K562 (cell line): Measurements from ENCODE around the gene CBFA2T2. TPM values are rescaled to one million over a fixed set of nuclear protein-coding genes. Genes with fewer than 3 reads are reported as not detected.

Source experiments
- ATAC-seq: fragments of 200-7000 bp; cut with Tn5 transposase; 3 replicates; pipeline ENCODE4 v1.9.1; 2020; ENCODE audit warnings: moderate library complexity
- BruUV-seq: library from RNA; stranded (reverse); fragments of 400-500 nt; replicated peaks from 2 replicates; lab custom pipeline; 2021; lab: Mats Ljungman, UMichigan
- CTCF ChIA-PET: fragments of 300-600 bp; formaldehyde crosslinking; extraction: SDS; loops from one replicate; lab custom pipeline; 2021; ENCODE audit warnings: low intra/inter-chr PET ratio; lab: Yijun Ruan, JAX
- POLR2A ChIA-PET: fragments of 300-600, 350-650 bp; sonication (Branson Sonifier 250); formaldehyde crosslinking; extraction: SDS; loops from one replicate; lab custom pipeline; 2021; ENCODE audit warnings: antibody characterized with exemption, inconsistent platforms; lab: Yijun Ruan, JAX
- DNase-seq, 4 experiments: peaks; one replicate each; pipeline versions ENCODE4 v3.0.0 to v3.0.0-alpha.2; 2011 to 2018; ENCODE audit warnings: low spot score in 3 of 4, mixed read lengths in 3 of 4; ENCODE audit errors: extremely low read depth in 1 of 4
- FAIRE-seq: peaks from 2 replicates; lab custom pipeline; 2011; peaks lifted over from hg19 to GRCh38; lab: Jason Lieb, UNC
- H2AFZ ChIP-seq: 2 replicates; pipeline ENCODE4 v1.6.0; 2011; ENCODE audit warnings: low read depth, low read length, control low read depth, inconsistent platforms
- H3K27ac ChIP-seq: fragments of 200-600 bp; 3 replicates; pipeline ENCODE4 v1.8.0; 2011; ENCODE audit warnings: low read depth, mild to moderate bottlenecking, control low read depth, inconsistent platforms, low read length, moderate library complexity, mixed read lengths; ENCODE audit errors: extremely low read depth
- H3K27me3 ChIP-seq, 2 experiments: fragments of 300-600 bp in 1 of 2; 2 replicates in 1 of 2; 3 replicates in 1 of 2; pipeline versions ENCODE4 v1.6.0 to v1.8.0; 2011; ENCODE audit warnings: inconsistent platforms in 2 of 2, low read length in 2 of 2, mild to moderate bottlenecking in 1 of 2, mixed read lengths in 1 of 2, moderate library complexity in 1 of 2; ENCODE audit not compliant: control insufficient read depth in 2 of 2, insufficient read depth in 2 of 2
- H3K36me3 ChIP-seq: fragments of 300-600 bp; 3 replicates; pipeline ENCODE4 v1.8.0; 2011; ENCODE audit warnings: mild to moderate bottlenecking, low read length, inconsistent platforms; ENCODE audit not compliant: control insufficient read depth, insufficient read depth
- H3K4me1 ChIP-seq, 2 experiments: fragments of 200-600 bp in 1 of 2; replicated peaks in 1 of 2; 2 replicates in 1 of 2; 3 replicates in 1 of 2; pipeline versions ENCODE4 v1.5.1 to v1.8.0; 2011; ENCODE audit warnings: inconsistent platforms in 2 of 2, low read length in 2 of 2, mild to moderate bottlenecking in 1 of 2, mixed read lengths in 1 of 2, moderate library complexity in 1 of 2; ENCODE audit not compliant: control insufficient read depth in 2 of 2, insufficient read depth in 2 of 2
- H3K4me2 ChIP-seq: 2 replicates; pipeline ENCODE4 v1.6.1; 2011; ENCODE audit warnings: low read length, control low read depth, inconsistent platforms, mixed read lengths; ENCODE audit not compliant: insufficient read depth
- H3K4me3 ChIP-seq: fragments of 200-600 bp; sonication (generic), shearing (Covaris generic); 2 replicates; pipeline ENCODE4 v1.5.1; 2016; ENCODE audit warnings: control low read depth, inconsistent platforms
- H3K79me2 ChIP-seq: fragments of 200-600 bp; 3 replicates; pipeline ENCODE4 v1.8.0; 2011; ENCODE audit warnings: low read length, inconsistent platforms; ENCODE audit not compliant: control insufficient read depth, insufficient read depth
- H3K9ac ChIP-seq, 2 experiments: 2 replicates each; pipeline versions ENCODE4 v1.6.0 to v1.6.1; 2011; ENCODE audit warnings: low read depth in 2 of 2, low read length in 2 of 2, control low read depth in 1 of 2, inconsistent platforms in 1 of 2, mild to moderate bottlenecking in 1 of 2, mixed read lengths in 1 of 2; ENCODE audit not compliant: insufficient read depth in 1 of 2
- H3K9me1 ChIP-seq: one replicate; pipeline ENCODE4 v1.6.0; 2011; ENCODE audit warnings: inconsistent platforms, mild to moderate bottlenecking, low read length, moderate library complexity; ENCODE audit not compliant: control insufficient read depth, insufficient read depth
- H3K9me3 ChIP-seq: replicated peaks from 2 replicates; pipeline ENCODE4 v1.5.1; 2011; ENCODE audit warnings: low read depth, low read length, inconsistent platforms; ENCODE audit not compliant: control insufficient read depth, insufficient read depth
- H4K20me1 ChIP-seq: replicated peaks from 2 replicates; pipeline ENCODE4 v1.6.1; 2011; ENCODE audit warnings: low read length, inconsistent platforms, mixed read lengths; ENCODE audit not compliant: control insufficient read depth, insufficient read depth
- BHLHE40 ChIP-seq: IDR thresholded peaks from 2 replicates; pipeline ENCODE4 v1.6.1; 2011; ENCODE audit warnings: low read length, improper control_type of control experiment
- CHCHD3 ChIP-seq: fragments of 250-450 bp; sonication (Bioruptor Pico); IDR thresholded peaks from 2 replicates; pipeline ENCODE4 v2.1.2; 2022; ENCODE audit warnings: mild to moderate bottlenecking
- DLX4 ChIP-seq: fragments of 250-450 bp; sonication (Bioruptor Pico); IDR thresholded peaks from 2 replicates; pipeline ENCODE4 v1.6.1; 2021; ENCODE audit warnings: mild to moderate bottlenecking
- FOXA3 ChIP-seq, 2 experiments: fragments of 450-650 bp in 1 of 2; sonication (generic) in 1 of 2; formaldehyde crosslinking; IDR thresholded peaks in 1 of 2; conservative IDR thresholded peaks in 1 of 2; 2 replicates each; pipeline versions ENCODE4 v1.4.0 to v1.8.0; 2020 to 2022; ENCODE audit warnings: mild to moderate bottlenecking in 2 of 2, missing genetic modification reagents in 1 of 2
- HBP1 ChIP-seq: fragments of 450-650 bp; formaldehyde crosslinking; IDR thresholded peaks from 2 replicates; pipeline ENCODE4 v1.4.0; 2022; ENCODE audit warnings: missing genetic modification characterization
- HDGF ChIP-seq: fragments of 450-650 bp; IDR thresholded peaks from 2 replicates; pipeline ENCODE4 v1.6.1; 2016
- KLF13 ChIP-seq: fragments of 450-650 bp; IDR thresholded peaks from 2 replicates; pipeline ENCODE4 v1.6.1; 2016; ENCODE audit warnings: missing genetic modification characterization, low read depth, mild to moderate bottlenecking, missing compliant biosample characterization, moderate library complexity, borderline replicate concordance
- LARP7 ChIP-seq: fragments of 450-650 bp; IDR thresholded peaks from 2 replicates; pipeline ENCODE4 v1.6.1; 2016
- MNT ChIP-seq, 2 experiments: fragments of 450-650 bp; conservative IDR thresholded peaks; 2 replicates each; pipeline ENCODE4 v1.6.1; 2017; ENCODE audit warnings: mild to moderate bottlenecking in 2 of 2, moderate library complexity in 2 of 2
- MXI1 ChIP-seq: IDR thresholded peaks from 2 replicates; pipeline ENCODE4 v1.6.1; 2011; ENCODE audit warnings: low read depth, mild to moderate bottlenecking, improper control_type of control experiment, low read length
- SMAD2 ChIP-seq: fragments of 150-350 bp; IDR thresholded peaks from 2 replicates; pipeline ENCODE4 v1.6.1; 2014; ENCODE audit warnings: low read depth, mild to moderate bottlenecking, low read length
- TAF7 ChIP-seq: fragments of 450-650 bp; IDR thresholded peaks from 2 replicates; pipeline ENCODE4 v1.6.1; 2016; ENCODE audit warnings: missing genetic modification characterization, missing compliant biosample characterization
- TCF15 ChIP-seq: fragments of 250-450 bp; sonication (Bioruptor Pico); IDR thresholded peaks from 2 replicates; pipeline ENCODE4 v1.8.0; 2022; ENCODE audit warnings: moderate library complexity, mild to moderate bottlenecking, inconsistent platforms
- TRIM25 ChIP-seq: fragments of 450-650 bp; IDR thresholded peaks from 2 replicates; pipeline ENCODE4 v1.7.0; 2016; ENCODE audit warnings: borderline replicate concordance
- XRCC3 ChIP-seq: fragments of 450-650 bp; IDR thresholded peaks from 2 replicates; pipeline ENCODE4 v1.6.1; 2017; ENCODE audit warnings: mild to moderate bottlenecking, moderate library complexity
- ZNF134 ChIP-seq: fragments of 250-450 bp; sonication (Bioruptor Pico); conservative IDR thresholded peaks from 2 replicates; pipeline ENCODE4 v1.4.0; 2020
- ZNF655 ChIP-seq: fragments of 250-450 bp; sonication (Bioruptor Pico); IDR thresholded peaks from 2 replicates; pipeline ENCODE4 v1.5.0; 2021
- WGBS: fragments of 100-300 bp; shearing (Covaris generic); methylation state at CpG from one replicate; pipeline ENCODE4 v1.1.6; 2016; ENCODE audit warnings: low coverage, mixed read lengths; ENCODE audit not compliant: insufficient coverage; ENCODE audit errors: missing lambda C conversion rate; 5-methylcytosine and 5-hydroxymethylcytosine counted together
- in situ Hi-C: fragments of 300-500 bp; cut with MboI; formaldehyde crosslinking; loops from 4 replicates; pipeline ENCODE4 v1.15.0; 2018; ENCODE audit warnings: inconsistent platforms, mixed read lengths
- intact Hi-C: fragments of 100-400 bp; cut with micrococcal nuclease; formaldehyde crosslinking; loops from 2 replicates; pipeline ENCODE4 v1.14.2; 2022
- polyA plus RNA-seq, 8 experiments: library from polyadenylated mRNA; depleted of rRNA in 4 of 8; stranded (reverse) in 5 of 8; unstranded in 3 of 8; fragments of >200 nt; fragmentation: Nextera tagmentation in 2 of 8; fragmentation: Illumina TruSeq in 1 of 8; extraction: Ambion mirVana in 2 of 8; extraction: Trizol in 1 of 8; gene quantifications; 2 replicates each; pipeline versions ENCODE4 v1.2.1 to v1.2.3, GENCODE V29; 2011 to 2014; ENCODE audit warnings: inconsistent platforms in 1 of 8, missing spikeins in 1 of 8
- total RNA-seq, 7 experiments: library from RNA; depleted of rRNA in 6 of 7; stranded (reverse); fragments of >200 nt in 6 of 7; fragmentation: Illumina TruSeq in 2 of 7; extraction: Trizol in 2 of 7; gene quantifications; 2 replicates each; pipeline versions ENCODE4 v1.2.1 to v1.2.3, GENCODE V29; 2011 to 2021; ENCODE audit warnings: low replicate concordance in 1 of 7

CBFA2T2 gene
- total and polyA plus RNA-seq, 9 of the 15 experiments (the other 6 are each of a cell fraction or from before 2014, with no cell fraction given): 0.27 to 9.6 (median 5.8) TPM

GRCh38 chr20:33521461-33521860 is 31.6 kb downstream of the CBFA2T2 start:
- H3K36me3 ChIP-seq: no peaks in the 10 kb centered on the region
- POLR2A ChIA-PET: interaction anchor here (1.0 to 1.6 kb wide), 2 partner anchors 10 to 22 kb away, joined by 3 to 5 read pairs; no protein-coding TSS in a partner anchor
- BruUV-seq: no TSS peak
- H4K20me1 ChIP-seq: 0 out of 2 replicates have a peak, but pooled peaks cover 4% of the 10 kb centered on the region
- no peak overlapping the region for H3K27ac ChIP-seq
- no peak overlapping the region for H2AFZ ChIP-seq
- H3K9me1 ChIP-seq: no peaks in the 10 kb centered on the region
- H3K4me2 ChIP-seq: no peak overlapping the region
- H3K4me3 ChIP-seq: no peak overlapping the region
- H3K27me3 ChIP-seq: no peaks in the 10 kb centered on the region
- peaks cover 0 to 9% of the 10 kb centered on the region in 2 experiments; a peak in 1 of 5 replicates for H3K4me1 ChIP-seq
- WGBS: 46% methylated on average over 1 of the region's 1 CpG
- TF ChIP-seq BHLHE40 (no peak), FOXA3 (CRISPR knock-in tag; conservative IDR thresholded peaks at IDR 0.05 in 1 of 2, IDR thresholded peaks at IDR 0.05 in 1 of 2) (no peak), MNT (conservative IDR thresholded peaks at IDR 0.05) (no peak), LARP7 (no peak), SMAD2 (no peak), TCF15 (CRISPR knock-in tag) (no peak), ZNF134 (CRISPR knock-in tag) (no peak), HDGF (no peak), DLX4 (CRISPR knock-in tag) (no peak), TAF7 (tag) (no peak), CHCHD3 (CRISPR knock-in tag) (no peak), KLF13 (tag) (no peak), TRIM25 (no peak), HBP1 (no peak), XRCC3 (no peak), MXI1 (no peak), ZNF655 (CRISPR knock-in tag) (no peak)
- 0 out of 3 replicates have a peak, but pooled peaks cover 4% of the 10 kb centered on the region for H3K79me2 ChIP-seq
- H3K9ac ChIP-seq: no peak overlapping the region
- H3K9me3 ChIP-seq: no peaks in the 10 kb centered on the region
- FAIRE-seq (no peak), DNase-seq (no peak), ATAC-seq (no peak)
- CTCF ChIA-PET: no interaction called here
- intact Hi-C loops: no loop called here
- in situ Hi-C loops: no loop called here
